Ureter (tissue), 1 donor: ENCODE data around the gene TSSC4. TPM values are rescaled to one million over a fixed set of nuclear protein-coding genes. Genes with fewer than 3 reads are reported as not detected.
"Not testable (repeated sequence)": the region's sequence is repeated elsewhere in the genome, so short reads cannot be mapped to it uniquely, and the experiment has no call there.

Experiments
- DNase-seq: peaks from one replicate; pipeline ENCODE4 v3.0.0-alpha.2; 2020; ENCODE audit warnings: low spot score
- total RNA-seq: library from RNA; stranded (reverse); gene quantifications from one replicate; pipeline ENCODE4 v1.2.4, GENCODE V29; 2023
- donor health status: DM: yes; HTN: yes; CAD: no.

The TSSC4 gene
- total RNA-seq, result 41.6 TPM

- peak; percentile 100 for DNase-seq
These were observed at the start of gene TSSC4 for GRCh38 chr11:2400069-2400761. Gene TSSC4 (plus strand): TSS chr11:2400750. CDS start chr11:2402634, 1,884 bp downstream.

- no peak for DNase-seq
These were observed 48.8 kb upstream of the TSSC4 start for GRCh38 chr11:2351701-2352100.

GRCh38 chr11:2352420-2352819 lies 48.1 kb upstream of the TSSC4 start:
- DNase-seq, result no peak

GRCh38 chr11:2355000-2355644 lies 45.4 kb upstream of the TSSC4 start:
- DNase-seq, result no peak

GRCh38 chr11:2357246-2357645 lies 43.3 kb upstream of the TSSC4 start:
- no peak for DNase-seq

- not testable (repeated sequence) for DNase-seq
These were observed 42.9 kb upstream of the TSSC4 start for GRCh38 chr11:2357651-2358050.

- DNase-seq, result no peak
These were observed 41.7 kb upstream of the TSSC4 start for GRCh38 chr11:2358754-2359442.

GRCh38 chr11:2359557-2359956 lies 41.0 kb upstream of the TSSC4 start:
- DNase-seq, result no peak

GRCh38 chr11:2360081-2360642 lies 40.4 kb upstream of the TSSC4 start:
- no peak for DNase-seq

GRCh38 chr11:2361565-2361964 lies 39.0 kb upstream of the TSSC4 start:
- no peak for DNase-seq

GRCh38 chr11:2362414-2362813 lies 38.1 kb upstream of the TSSC4 start:
- DNase-seq, result no peak

GRCh38 chr11:2363130-2363529 lies 37.4 kb upstream of the TSSC4 start:
- DNase-seq, result no peak

GRCh38 chr11:2363577-2364370 lies 36.8 kb upstream of the TSSC4 start:
- DNase-seq, result no peak

GRCh38 chr11:2364386-2364785 lies 36.2 kb upstream of the TSSC4 start:
- not testable (repeated sequence) for DNase-seq

GRCh38 chr11:2365571-2366210 lies 34.9 kb upstream of the TSSC4 start:
- no peak for DNase-seq

- DNase-seq, result no peak
These were observed 34.3 kb upstream of the TSSC4 start for GRCh38 chr11:2366276-2366675.

- no peak for DNase-seq
These were observed 33.8 kb upstream of the TSSC4 start for GRCh38 chr11:2366733-2367132.

- no peak for DNase-seq
These were observed 33.0 kb upstream of the TSSC4 start for GRCh38 chr11:2367266-2368160.

- no peak for DNase-seq
These were observed 32.2 kb upstream of the TSSC4 start for GRCh38 chr11:2368178-2368850.

- no peak for DNase-seq
These were observed 31.7 kb upstream of the TSSC4 start for GRCh38 chr11:2368851-2369180.
